ENCODE data around the gene CETP.

Gene CETP

DNA sequence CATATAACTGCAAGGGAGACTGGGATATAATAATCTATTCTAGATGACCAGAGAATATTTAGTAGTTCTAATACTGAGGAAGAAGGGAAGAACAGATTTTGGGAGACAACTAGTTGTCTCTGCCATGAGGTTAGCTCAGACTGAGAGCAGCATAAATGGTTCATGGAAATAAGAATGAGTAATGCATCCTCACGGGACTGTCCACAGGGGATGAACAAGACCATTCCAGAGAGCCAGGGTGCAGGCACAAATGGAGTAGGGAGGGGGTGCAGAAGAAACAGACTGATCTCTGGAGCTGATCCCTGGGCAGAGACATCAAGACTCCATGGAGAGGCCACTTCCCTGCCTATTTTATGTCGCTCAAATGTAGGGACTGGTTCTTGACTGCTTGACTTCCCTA is 58.0 kb downstream of the CETP start:
- DNase-seq (ENCODE audit: low read depth): peak; percentile 57
- no peak for TF ChIP-seq CTCF (conservative IDR thresholded peaks at IDR 0.05; ENCODE audit: control insufficient read depth, insufficient read depth, low read depth, low read length)
- no peak overlapping the region for H3K4me3 ChIP-seq (ENCODE audit: control insufficient read depth, low read depth, low read length)

GRCh38 chr16:57020651-57021050 is 58.9 kb downstream of the CETP start:
- no peak overlapping the region for H3K4me3 ChIP-seq (ENCODE audit: control insufficient read depth, low read depth, low read length)
- DNase-seq (ENCODE audit: low read depth): no peak
- TF ChIP-seq CTCF (conservative IDR thresholded peaks at IDR 0.05; ENCODE audit: control insufficient read depth, insufficient read depth, low read depth, low read length): no peak

- no peak for DNase-seq (ENCODE audit: low read depth)
These were observed 60.0 kb downstream of the CETP start for GRCh38 chr16:57021757-57022156.

GRCh38 chr16:57022445-57022844 is 60.7 kb downstream of the CETP start:
- no peak overlapping the region for H3K4me3 ChIP-seq (ENCODE audit: control insufficient read depth, low read depth, low read length)
- DNase-seq (ENCODE audit: low read depth): no peak
- no peak for TF ChIP-seq CTCF (conservative IDR thresholded peaks at IDR 0.05; ENCODE audit: control insufficient read depth, insufficient read depth, low read depth, low read length)

More at GRCh38 chr16:57021757-57022156, 60.0 kb downstream of the CETP start:
- TF ChIP-seq CTCF (conservative IDR thresholded peaks at IDR 0.05; ENCODE audit: control insufficient read depth, insufficient read depth, low read depth, low read length): no peak
- H3K4me3 ChIP-seq (ENCODE audit: control insufficient read depth, low read depth, low read length): no peak overlapping the region

GRCh38 chr16:57023541-57024249 is 61.9 kb downstream of the CETP start:
- DNase-seq (ENCODE audit: low read depth): no peak
- no peak overlapping the region for H3K4me3 ChIP-seq (ENCODE audit: control insufficient read depth, low read depth, low read length)
- TF ChIP-seq CTCF (conservative IDR thresholded peaks at IDR 0.05; ENCODE audit: control insufficient read depth, insufficient read depth, low read depth, low read length): no peak

- no peak for DNase-seq (ENCODE audit: low read depth)
- no peak overlapping the region for H3K4me3 ChIP-seq (ENCODE audit: control insufficient read depth, low read depth, low read length)
- no peak for TF ChIP-seq CTCF (conservative IDR thresholded peaks at IDR 0.05; ENCODE audit: control insufficient read depth, insufficient read depth, low read depth, low read length)
These were observed 63.3 kb downstream of the CETP start for GRCh38 chr16:57024894-57025680.

Data from fibroblast of mammary gland (primary cell).